K562 (cell line): ENCODE measurements around the gene PNPLA2. TPM values are rescaled to one million over a fixed set of nuclear protein-coding genes. Genes with fewer than 3 reads are reported as not detected.

Experiments used
- ARID3B ChIP-seq: fragments of 250-450 bp; sonication (Bioruptor Pico); IDR thresholded peaks from 2 replicates; pipeline ENCODE4 v1.4.0; 2020; ENCODE audit warnings: borderline replicate concordance
- E2F3 ChIP-seq: fragments of 250-450 bp; sonication (Bioruptor Pico); IDR thresholded peaks from 2 replicates; pipeline ENCODE4 v1.4.0; 2020; ENCODE audit warnings: mild to moderate bottlenecking
- ETV6 ChIP-seq, 3 experiments: fragments of 150-350 bp in 1 of 3; sonication (generic) in 1 of 3; formaldehyde crosslinking in 1 of 3; IDR thresholded peaks; 2 replicates each; pipeline versions ENCODE4 v1.6.1 to v1.8.0; 2014 to 2022; ENCODE audit warnings: borderline replicate concordance in 2 of 3, low read depth in 2 of 3, antibody characterized with exemption in 1 of 3, low read length in 1 of 3, mild to moderate bottlenecking in 1 of 3, missing genetic modification reagents in 1 of 3
- EWSR1 ChIP-seq: fragments of 450-650 bp; IDR thresholded peaks from 2 replicates; pipeline ENCODE4 v1.6.1; 2018; ENCODE audit warnings: borderline replicate concordance, mild to moderate bottlenecking, low read depth, moderate library complexity; ENCODE audit not compliant: partially characterized antibody
- GTF2A2 ChIP-seq: IDR thresholded peaks from 2 replicates; pipeline ENCODE4 v1.6.1; 2016; ENCODE audit warnings: mild to moderate bottlenecking, missing genetic modification characterization, missing compliant biosample characterization
- IRF9 ChIP-seq: fragments of 450-650 bp; IDR thresholded peaks from 2 replicates; pipeline ENCODE4 v1.6.1; 2016; ENCODE audit warnings: missing biosample characterization, missing genetic modification characterization
- MBD1 ChIP-seq: fragments of 250-450 bp; sonication (Bioruptor Pico); IDR thresholded peaks from 2 replicates; pipeline ENCODE4 v1.8.0; 2022; ENCODE audit warnings: inconsistent platforms
- MEF2D ChIP-seq: conservative IDR thresholded peaks from 2 replicates; pipeline ENCODE4 v1.6.1; 2016; ENCODE audit warnings: low read depth, missing genetic modification characterization, missing compliant biosample characterization
- MITF ChIP-seq: IDR thresholded peaks from 2 replicates; pipeline ENCODE4 v1.6.1; 2014; ENCODE audit warnings: antibody characterized with exemption
- PPARD ChIP-seq: fragments of 250-450 bp; sonication (Bioruptor Pico); IDR thresholded peaks from 2 replicates; pipeline ENCODE4 v1.8.0; 2022; ENCODE audit warnings: inconsistent platforms, mild to moderate bottlenecking, moderate library complexity
- RAD51 ChIP-seq: fragments of 450-650 bp; IDR thresholded peaks from 2 replicates; pipeline ENCODE4 v1.7.1; 2016; ENCODE audit warnings: low read depth, mild to moderate bottlenecking, borderline replicate concordance
- SAP30 ChIP-seq: fragments of 200-600 bp; sonication (generic); IDR thresholded peaks from 2 replicates; pipeline ENCODE4 v1.6.1; 2012; ENCODE audit warnings: borderline replicate concordance, low read depth, mild to moderate bottlenecking, moderate library complexity, low read length, control low read depth, inconsistent platforms; ENCODE audit not compliant: insufficient read depth, poor library complexity, severe bottlenecking
- SP1 ChIP-seq: sonication (generic); formaldehyde crosslinking; IDR thresholded peaks from 2 replicates; pipeline ENCODE4 v1.8.1; 2022; ENCODE audit warnings: mild to moderate bottlenecking, missing genetic modification reagents
- USF1 ChIP-seq: sonication (generic); formaldehyde crosslinking; IDR thresholded peaks from 2 replicates; pipeline ENCODE4 v1.9.0; 2022; ENCODE audit warnings: mild to moderate bottlenecking, missing genetic modification reagents
- ZBTB33 ChIP-seq: sonication (generic); formaldehyde crosslinking; IDR thresholded peaks from 2 replicates; pipeline ENCODE4 v1.8.1; 2023; ENCODE audit warnings: mild to moderate bottlenecking, missing genetic modification reagents
- ZNF124 ChIP-seq: sonication (generic); formaldehyde crosslinking; IDR thresholded peaks from 2 replicates; pipeline ENCODE4 v1.8.1; 2022; ENCODE audit warnings: missing genetic modification reagents
- ZNF717 ChIP-seq: fragments of 250-450 bp; sonication (Bioruptor Pico); IDR thresholded peaks from 2 replicates; pipeline ENCODE4 v1.5.0; 2021
- polyA plus RNA-seq, 8 experiments: library from polyadenylated mRNA; depleted of rRNA in 4 of 8; stranded (reverse) in 5 of 8; unstranded in 3 of 8; fragments of >200 nt; fragmentation: Nextera tagmentation in 2 of 8; fragmentation: Illumina TruSeq in 1 of 8; extraction: Ambion mirVana in 2 of 8; extraction: Trizol in 1 of 8; gene quantifications; 2 replicates each; pipeline versions ENCODE4 v1.2.1 to v1.2.3, GENCODE V29; 2011 to 2014; ENCODE audit warnings: inconsistent platforms in 1 of 8, missing spikeins in 1 of 8
- total RNA-seq, 7 experiments: library from RNA; depleted of rRNA in 6 of 7; stranded (reverse); fragments of >200 nt in 6 of 7; fragmentation: Illumina TruSeq in 2 of 7; extraction: Trizol in 2 of 7; gene quantifications; 2 replicates each; pipeline versions ENCODE4 v1.2.1 to v1.2.3, GENCODE V29; 2011 to 2021; ENCODE audit warnings: low replicate concordance in 1 of 7

The PNPLA2 gene
- total and polyA plus RNA-seq, 9 of the 15 experiments (the other 6 are each of a cell fraction or from before 2014, with no cell fraction given) = 0.39 to 87.1 (median 8.4) TPM

GRCh38 chr11:842370-843002 lies 23.8 kb downstream of the PNPLA2 start, which contains the start of the genes POLR2L and TSPAN4 (continued):
- no peak for TF ChIP-seq ETV6 (IDR thresholded peaks at IDR 0.05; ENCODE audit: borderline replicate concordance in 1 of 2, low read depth in 2 of 2, low read length in 1 of 2)
- no peak for TF ChIP-seq ETV6 (CRISPR knock-in tag; IDR thresholded peaks at IDR 0.05; ENCODE audit: borderline replicate concordance)
- no peak for TF ChIP-seq ARID3B (CRISPR knock-in tag)
- peak; percentile 61; the same call in 1 of the 2 replicates for TF ChIP-seq SP1 (CRISPR knock-in tag)
- no peak for TF ChIP-seq MBD1 (CRISPR knock-in tag)
- no peak for TF ChIP-seq ZNF124 (CRISPR knock-in tag)
- TF ChIP-seq MITF = no peak
- no peak for TF ChIP-seq MEF2D (tag)
- TF ChIP-seq RAD51 = no peak
- TF ChIP-seq USF1 = no peak
- no peak for TF ChIP-seq ZNF717 (CRISPR knock-in tag)
- TF ChIP-seq EWSR1 = no peak
- no peak for TF ChIP-seq PPARD (CRISPR knock-in tag)
- TF ChIP-seq IRF9 (tag) = no peak
- TF ChIP-seq E2F3 (CRISPR knock-in tag) = peak; percentile 47; the same call in 1 of the 2 replicates
- TF ChIP-seq ZBTB33 (CRISPR knock-in tag) = peak; percentile 80
- TF ChIP-seq SAP30 = peak; percentile 89
- peak; percentile 52; the same call in 1 of the 2 replicates for TF ChIP-seq GTF2A2 (tag)
